BLaER1 treated with 17β-estradiol and CSF1 and Interleukin-3, amounts not matched to agents 10 nM and 100 nM (cell line): ENCODE measurements around the gene OTOG.

Experiments
- H3K27ac ChIP-seq, 11 experiments: shearing (Covaris generic); formaldehyde crosslinking; 2 replicates each; pipeline ENCODE4 v1.8.1; 2022
- H3K27me3 ChIP-seq, 11 experiments: shearing (Covaris generic); formaldehyde crosslinking; 2 replicates each; pipeline ENCODE4 v1.8.1; 2022
- H3K36me3 ChIP-seq, 11 experiments: shearing (Covaris generic); formaldehyde crosslinking; 2 replicates each; pipeline ENCODE4 v1.8.1; 2022
- H3K4me1 ChIP-seq, 10 experiments: shearing (Covaris generic); formaldehyde crosslinking; 2 replicates each; pipeline ENCODE4 v1.8.1; 2022
- H3K4me2 ChIP-seq, 11 experiments: shearing (Covaris generic); formaldehyde crosslinking; 2 replicates each; pipeline ENCODE4 v1.8.1; 2022
- H3K4me3 ChIP-seq, 10 experiments: shearing (Covaris generic); formaldehyde crosslinking; 2 replicates each; pipeline ENCODE4 v1.8.1; 2022
- H3K9ac ChIP-seq, 11 experiments: shearing (Covaris generic); formaldehyde crosslinking; 2 replicates each; pipeline ENCODE4 v1.8.1; 2022
- H3K9me3 ChIP-seq, 11 experiments: shearing (Covaris generic); formaldehyde crosslinking; replicated peaks in 1 of 11; 2 replicates each; pipeline ENCODE4 v1.8.1; 2022
- H4K20me1 ChIP-seq, 11 experiments: shearing (Covaris generic); formaldehyde crosslinking; 2 replicates each; pipeline ENCODE4 v1.8.1; 2022
- Cebpa-rat ChIP-seq, 11 experiments: shearing (Covaris generic); IDR thresholded peaks; 2 replicates each; pipeline ENCODE4 v1.8.1; 2022

OTOG gene

GRCh38 chr11:17580271-17580670 is 33.2 kb downstream of the OTOG start:
- no peak overlapping the region for H3K4me2 ChIP-seq
- no peak overlapping the region for H3K27ac ChIP-seq
- peaks cover 0 to 5% (median 0%) of the 10 kb centered on the region in 11 experiments; a peak in 5 of 22 replicates for H3K9me3 ChIP-seq
- no peaks in the 10 kb centered on the region for H3K27me3 ChIP-seq
- no peak overlapping the region for H3K9ac ChIP-seq
- no peak overlapping the region for H3K4me3 ChIP-seq
- no peaks in the 10 kb centered on the region for H4K20me1 ChIP-seq
- H3K4me1 ChIP-seq = no peaks in the 10 kb centered on the region
- H3K36me3 ChIP-seq = no peaks in the 10 kb centered on the region
- TF ChIP-seq Cebpa-rat (IDR thresholded peaks at IDR 0.05) = no peak

- Histone ChIP-seq H3K4me2 (no peak overlapping the region), H3K9me3 (peaks cover 0 to 5% (median 0%) of the 10 kb centered on the region in 11 experiments; a peak in 5 of 22 replicates), H3K4me1 (no peaks in the 10 kb centered on the region), H4K20me1 (no peaks in the 10 kb centered on the region), H3K36me3 (no peaks in the 10 kb centered on the region), H3K27me3 (no peaks in the 10 kb centered on the region), H3K27ac (no peak overlapping the region), H3K4me3 (no peak overlapping the region), H3K9ac (no peak overlapping the region)
- peak in 5 of 11 experiments; percentile 55 to 72 (median 62); a peak in 6 of 22 replicates for TF ChIP-seq Cebpa-rat (IDR thresholded peaks at IDR 0.05)
Observed at GRCh38 chr11:17581036-17581731, 34.1 kb downstream of the OTOG start.

- H3K4me1 ChIP-seq = no peaks in the 10 kb centered on the region
- H3K36me3 ChIP-seq = no peaks in the 10 kb centered on the region
- peaks cover 0 to 5% (median 0%) of the 10 kb centered on the region in 11 experiments; a peak in 5 of 22 replicates for H3K9me3 ChIP-seq
- H4K20me1 ChIP-seq = no peaks in the 10 kb centered on the region
- no peak overlapping the region for H3K4me2 ChIP-seq
- H3K4me3 ChIP-seq = no peak overlapping the region
- no peak overlapping the region for H3K9ac ChIP-seq
- no peak overlapping the region for H3K27ac ChIP-seq
- H3K27me3 ChIP-seq = no peaks in the 10 kb centered on the region
- 0 out of 22 replicates have a peak, but pooled peaks of 1 of the 11 experiments have one; percentile 1 for TF ChIP-seq Cebpa-rat (IDR thresholded peaks at IDR 0.05)
Observed at GRCh38 chr11:17581732-17582053, 34.6 kb downstream of the OTOG start.

- H3K27me3 ChIP-seq = no peaks in the 10 kb centered on the region
- peaks cover 0 to 5% (median 0%) of the 10 kb centered on the region in 11 experiments; a peak in 5 of 22 replicates for H3K9me3 ChIP-seq
- no peak overlapping the region for H3K9ac ChIP-seq
- H3K4me1 ChIP-seq = no peaks in the 10 kb centered on the region
- no peaks in the 10 kb centered on the region for H3K36me3 ChIP-seq
- H4K20me1 ChIP-seq = no peaks in the 10 kb centered on the region
- TF ChIP-seq Cebpa-rat (IDR thresholded peaks at IDR 0.05) = no peak
- H3K27ac ChIP-seq = no peak overlapping the region
- H3K4me3 ChIP-seq = no peak overlapping the region
- H3K4me2 ChIP-seq = no peak overlapping the region
Observed at GRCh38 chr11:17585911-17586695, 39.0 kb downstream of the OTOG start.

GRCh38 chr11:17588166-17588565 is 41.1 kb downstream of the OTOG start:
- Histone ChIP-seq H3K27me3 (no peaks in the 10 kb centered on the region), H3K4me1 (no peaks in the 10 kb centered on the region), H3K27ac (no peak overlapping the region), H3K4me3 (no peak overlapping the region), H3K9me3 (peaks cover 0 to 1% (median 0%) of the 10 kb centered on the region in 11 experiments; a peak in 1 of 22 replicates), H3K36me3 (no peaks in the 10 kb centered on the region), H3K9ac (no peak overlapping the region), H3K4me2 (no peak overlapping the region), H4K20me1 (no peaks in the 10 kb centered on the region)
- no peak for TF ChIP-seq Cebpa-rat (IDR thresholded peaks at IDR 0.05)

- Histone ChIP-seq H3K9ac (no peak overlapping the region), H3K27me3 (no peaks in the 10 kb centered on the region), H3K36me3 (no peaks in the 10 kb centered on the region), H4K20me1 (no peaks in the 10 kb centered on the region), H3K4me3 (no peak overlapping the region), H3K9me3 (peaks cover 0 to 7% (median 0%) of the 10 kb centered on the region in 11 experiments; a peak in 3 of 22 replicates), H3K4me2 (no peak overlapping the region), H3K4me1 (no peaks in the 10 kb centered on the region), H3K27ac (no peak overlapping the region)
- no peak for TF ChIP-seq Cebpa-rat (IDR thresholded peaks at IDR 0.05)
Observed at GRCh38 chr11:17588721-17589120, 41.7 kb downstream of the OTOG start.

- Histone ChIP-seq H3K4me1 (no peaks in the 10 kb centered on the region), H3K4me2 (no peak overlapping the region), H3K27ac (no peak overlapping the region), H4K20me1 (no peaks in the 10 kb centered on the region), H3K9ac (no peak overlapping the region), H3K27me3 (no peaks in the 10 kb centered on the region), H3K9me3 (peaks cover 0 to 9% (median 0%) of the 10 kb centered on the region in 11 experiments; a peak in 3 of 22 replicates), H3K4me3 (no peak overlapping the region), H3K36me3 (no peaks in the 10 kb centered on the region)
- no peak for TF ChIP-seq Cebpa-rat (IDR thresholded peaks at IDR 0.05)
Observed at GRCh38 chr11:17590463-17590862, 43.4 kb downstream of the OTOG start.

GRCh38 chr11:17591293-17591692 is 44.2 kb downstream of the OTOG start:
- Histone ChIP-seq H3K4me2 (no peak overlapping the region), H3K9me3 (peaks cover 0 to 9% (median 0%) of the 10 kb centered on the region in 11 experiments; a peak in 3 of 22 replicates), H3K27ac (no peak overlapping the region), H3K36me3 (no peaks in the 10 kb centered on the region), H3K27me3 (no peaks in the 10 kb centered on the region), H3K9ac (no peak overlapping the region), H3K4me1 (no peaks in the 10 kb centered on the region), H4K20me1 (no peaks in the 10 kb centered on the region), H3K4me3 (no peak overlapping the region)
- TF ChIP-seq Cebpa-rat (IDR thresholded peaks at IDR 0.05) = no peak

GRCh38 chr11:17593466-17594245 is 46.6 kb downstream of the OTOG start:
- Histone ChIP-seq H4K20me1 (no peaks in the 10 kb centered on the region; a peak in 1 of 22 replicates), H3K9me3 (peaks cover 0 to 9% (median 0%) of the 10 kb centered on the region in 11 experiments; a peak in 3 of 22 replicates), H3K27me3 (no peaks in the 10 kb centered on the region), H3K9ac (no peak overlapping the region), H3K4me1 (no peaks in the 10 kb centered on the region), H3K27ac (no peak overlapping the region), H3K4me3 (no peak overlapping the region), H3K36me3 (no peaks in the 10 kb centered on the region), H3K4me2 (no peak overlapping the region)
- no peak for TF ChIP-seq Cebpa-rat (IDR thresholded peaks at IDR 0.05)
